GM12865 (cell line): ENCODE data around the gene STAP2.

Source experiments
- DNase-seq: peaks from one replicate; pipeline ENCODE4 v3.0.0; 2010; ENCODE audit warnings: low read depth
- H3K4me3 ChIP-seq: 2 replicates; pipeline ENCODE4 v1.5.1; 2011; ENCODE audit warnings: mild to moderate bottlenecking, low read depth, low read length, control low read depth
- TF ChIP-seq, protein P1 (sequence below): IDR thresholded peaks from 2 replicates; pipeline ENCODE4 v1.5.1; 2011; ENCODE audit warnings: low read length, control low read depth, low read depth, inconsistent platforms; ENCODE audit not compliant: insufficient read depth; ENCODE audit errors: missing control alignments

Gene STAP2

DNA sequence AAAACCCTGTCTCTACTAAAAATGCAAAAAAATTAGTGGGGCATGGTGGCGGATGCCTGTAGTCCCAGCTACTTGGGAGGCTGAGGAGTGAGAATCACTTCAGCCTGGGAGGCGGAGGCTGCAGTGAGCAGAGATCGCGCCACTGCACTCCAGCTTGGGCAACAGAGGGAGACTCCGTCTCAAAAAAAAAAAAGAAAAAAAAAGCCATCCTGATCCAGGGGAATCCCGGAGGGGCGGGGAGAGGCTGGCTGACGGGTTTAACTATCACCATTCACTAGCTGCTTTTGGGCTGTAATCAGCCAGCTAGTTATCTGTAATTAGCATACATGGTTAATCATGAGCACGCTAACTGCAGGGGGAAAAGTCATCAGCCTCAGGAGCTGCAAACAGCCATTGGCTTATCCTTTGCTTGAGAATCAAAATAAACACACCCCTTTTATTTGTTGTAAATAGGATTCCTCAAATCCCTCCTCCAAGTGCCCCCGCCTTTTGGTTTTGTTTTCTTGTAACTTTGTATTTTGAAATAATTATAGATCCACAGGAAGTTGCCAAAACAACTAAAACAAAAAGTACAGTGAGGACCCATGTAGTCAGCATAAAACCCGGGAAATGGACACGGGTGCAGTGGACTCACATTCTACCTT, 24.7 kb downstream of the STAP2 start:
- no peak for DNase-seq
- TF ChIP-seq, protein P1, sequence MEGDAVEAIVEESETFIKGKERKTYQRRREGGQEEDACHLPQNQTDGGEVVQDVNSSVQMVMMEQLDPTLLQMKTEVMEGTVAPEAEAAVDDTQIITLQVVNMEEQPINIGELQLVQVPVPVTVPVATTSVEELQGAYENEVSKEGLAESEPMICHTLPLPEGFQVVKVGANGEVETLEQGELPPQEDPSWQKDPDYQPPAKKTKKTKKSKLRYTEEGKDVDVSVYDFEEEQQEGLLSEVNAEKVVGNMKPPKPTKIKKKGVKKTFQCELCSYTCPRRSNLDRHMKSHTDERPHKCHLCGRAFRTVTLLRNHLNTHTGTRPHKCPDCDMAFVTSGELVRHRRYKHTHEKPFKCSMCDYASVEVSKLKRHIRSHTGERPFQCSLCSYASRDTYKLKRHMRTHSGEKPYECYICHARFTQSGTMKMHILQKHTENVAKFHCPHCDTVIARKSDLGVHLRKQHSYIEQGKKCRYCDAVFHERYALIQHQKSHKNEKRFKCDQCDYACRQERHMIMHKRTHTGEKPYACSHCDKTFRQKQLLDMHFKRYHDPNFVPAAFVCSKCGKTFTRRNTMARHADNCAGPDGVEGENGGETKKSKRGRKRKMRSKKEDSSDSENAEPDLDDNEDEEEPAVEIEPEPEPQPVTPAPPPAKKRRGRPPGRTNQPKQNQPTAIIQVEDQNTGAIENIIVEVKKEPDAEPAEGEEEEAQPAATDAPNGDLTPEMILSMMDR, result no peak
- H3K4me3 ChIP-seq, result no peak overlapping the region

DNA sequence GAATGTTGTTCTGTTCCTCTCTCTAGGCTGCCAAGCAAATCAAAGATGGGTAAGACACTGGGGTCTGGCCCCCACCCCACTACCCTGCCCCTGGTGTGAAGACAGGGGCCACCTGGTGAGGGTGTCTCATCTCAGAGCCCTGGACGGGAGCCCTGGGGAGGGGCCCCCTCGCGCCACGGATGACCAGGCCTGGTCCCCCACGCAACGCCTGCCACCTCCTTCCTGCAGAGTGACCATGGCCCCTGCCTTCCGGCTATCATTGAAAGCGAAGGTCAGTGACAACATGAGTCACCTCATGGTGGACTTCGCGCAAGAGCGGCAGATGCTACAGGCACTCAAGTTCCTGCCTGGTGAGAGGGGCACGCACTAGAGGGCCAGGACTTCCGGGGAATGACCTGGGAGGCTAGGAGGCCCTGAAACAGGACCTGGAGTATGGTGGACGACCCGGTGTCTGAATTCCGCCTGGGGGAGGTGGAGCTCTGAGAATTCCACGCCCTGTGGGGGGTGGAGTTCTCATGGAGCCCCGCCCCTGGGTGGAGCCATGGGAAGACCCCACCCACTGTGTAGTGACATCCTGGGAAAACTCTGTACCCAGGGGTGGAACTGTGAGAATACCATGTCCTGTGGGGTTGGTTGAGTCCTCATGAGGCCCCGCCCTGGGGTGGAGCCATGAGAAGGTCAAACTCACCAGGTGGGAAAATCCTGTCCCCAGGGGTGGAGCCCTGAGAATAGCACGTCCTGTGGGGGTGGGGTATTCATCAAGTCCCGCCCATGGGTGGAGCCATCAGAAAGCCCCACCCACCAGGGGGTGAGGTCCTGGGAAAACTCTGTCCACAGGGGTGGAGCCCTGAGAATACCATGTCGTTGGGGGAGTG, 28.1 kb downstream of the STAP2 start:
- TF ChIP-seq, protein P1, result no peak
- no peak for DNase-seq
- no peak overlapping the region for H3K4me3 ChIP-seq

DNA sequence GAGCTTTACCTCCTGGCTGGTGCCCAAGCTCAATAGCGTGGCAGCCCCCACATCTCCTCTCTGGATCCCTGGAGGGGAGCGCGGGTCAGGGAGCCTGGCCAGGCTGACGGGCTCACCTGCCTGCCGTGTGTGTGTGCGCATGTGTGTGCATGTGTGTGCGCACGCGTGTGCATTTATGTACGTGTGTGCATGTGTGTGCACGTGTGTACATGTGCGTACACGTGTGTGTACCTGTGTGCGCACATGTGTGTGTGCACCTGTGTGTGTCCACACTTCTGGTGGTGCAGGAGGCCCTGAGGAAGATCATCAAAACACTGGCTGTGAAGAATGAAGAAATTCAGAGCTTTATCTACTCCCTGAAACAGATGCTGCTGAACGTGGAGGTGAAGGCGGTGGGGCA, 33.0 kb downstream of the STAP2 start:
- TF ChIP-seq, protein P1, result no peak
- no peak for DNase-seq
- no peak overlapping the region for H3K4me3 ChIP-seq

DNA sequence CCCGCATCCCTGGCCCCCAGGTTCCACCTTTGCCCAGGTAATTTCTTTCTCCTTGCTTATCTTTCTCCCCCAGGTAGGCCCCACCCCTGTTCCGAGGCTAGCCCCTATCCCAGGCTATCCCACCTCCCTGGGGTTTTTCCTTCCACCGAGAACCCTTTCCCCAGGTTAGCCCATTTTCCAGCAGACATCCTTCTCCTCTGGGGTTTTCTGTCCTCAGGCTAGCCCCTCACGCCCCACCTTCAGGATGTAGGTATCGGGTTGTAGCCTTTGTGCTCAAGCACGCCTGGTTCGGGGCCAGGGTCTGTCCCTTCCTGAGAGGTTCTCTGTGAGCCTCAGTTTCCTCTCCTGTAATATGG, 33.4 kb downstream of the STAP2 start:
- no peak overlapping the region for H3K4me3 ChIP-seq
- TF ChIP-seq, protein P1, result no peak
- no peak for DNase-seq

DNA sequence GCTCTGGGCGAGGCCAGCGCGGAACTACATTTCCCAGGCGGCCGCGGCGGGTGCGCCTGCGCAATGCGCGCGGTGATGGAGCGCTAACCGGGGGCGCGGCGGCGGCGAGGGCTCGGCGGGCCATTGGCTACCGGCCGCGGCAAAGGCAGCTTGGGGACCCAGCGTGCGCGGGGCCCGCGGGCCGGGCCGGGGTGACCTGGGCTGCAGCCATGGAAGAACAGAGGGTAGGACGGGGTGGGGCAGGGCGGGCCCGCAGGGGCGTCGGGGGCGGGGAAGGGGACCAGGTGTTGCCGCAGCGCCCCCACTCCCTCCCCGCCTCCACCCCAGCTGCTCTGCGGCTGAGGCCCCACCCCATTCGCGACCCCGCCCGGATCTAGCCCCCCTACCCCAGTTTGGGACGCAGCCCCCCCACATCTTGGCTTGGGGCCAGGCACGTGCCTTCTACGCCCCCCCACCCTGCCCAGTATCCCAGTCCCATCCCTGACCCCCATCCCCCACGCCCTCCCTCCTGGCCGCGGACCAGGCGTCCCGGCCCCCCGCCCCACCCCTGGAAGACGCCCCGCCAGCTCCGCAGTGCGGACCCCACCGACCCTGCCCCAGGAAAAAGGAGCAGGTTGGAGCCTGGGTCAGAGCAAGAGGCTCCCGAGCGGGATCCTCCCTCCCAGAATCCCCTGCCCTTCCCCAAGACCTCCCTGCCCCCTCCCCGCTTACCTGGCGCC, 33.9 kb downstream of the STAP2 start, which contains the start of gene FSD1:
FSD1 (plus strand) TSS at position 61 of the 719 bp plus-strand sequence; CDS start at position 210, 149 bp downstream.
- DNase-seq, result peak; percentile 70
- H3K4me3 ChIP-seq, result no peak within 1 kb of the TSS
- TF ChIP-seq, protein P1, result no peak

DNA sequence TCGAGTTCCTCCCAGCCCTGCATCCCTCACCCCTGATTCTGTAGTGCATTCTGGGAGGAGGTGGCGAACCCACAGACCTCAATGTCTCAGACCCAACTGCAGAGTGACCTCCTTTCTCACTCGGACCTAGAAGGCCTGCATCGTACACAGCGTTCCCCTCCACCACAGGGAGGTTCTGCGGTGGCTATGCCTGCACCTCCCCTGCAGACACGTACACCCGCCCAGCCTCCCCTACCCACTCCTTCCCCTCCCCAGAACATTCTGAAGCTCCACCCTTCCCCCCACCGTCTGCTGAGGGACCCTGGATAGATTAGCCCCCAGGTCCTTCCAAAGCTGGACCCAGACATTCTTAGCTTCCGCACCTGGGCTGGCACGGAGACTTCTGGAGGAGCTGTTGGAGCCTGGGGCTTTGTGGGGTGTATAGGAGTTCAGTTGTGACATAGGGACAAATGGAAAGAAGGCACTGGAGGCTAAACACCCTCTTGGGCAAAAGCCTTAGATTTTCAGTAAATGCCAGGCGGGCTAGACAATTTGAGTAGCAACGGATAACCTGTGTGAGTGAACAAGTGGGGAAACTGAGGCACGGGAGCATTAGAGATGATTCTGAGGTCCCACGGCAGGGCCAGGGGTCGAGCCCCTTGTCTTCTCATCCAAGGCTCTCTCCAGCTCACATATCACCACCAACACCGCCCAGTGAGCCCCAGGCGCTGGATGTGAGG, 34.6 kb downstream of the STAP2 start:
- DNase-seq, result no peak
- TF ChIP-seq, protein P1, result no peak
- H3K4me3 ChIP-seq, result no peak overlapping the region
